HepG2 (cell line): ENCODE data around the gene ACTN4. TPM values are rescaled to one million over a fixed set of nuclear protein-coding genes. Genes with fewer than 3 reads are reported as not detected.

ENCODE experiments used
- ATAD3A ChIP-seq: sonication (generic); formaldehyde crosslinking; IDR thresholded peaks from 2 replicates; pipeline ENCODE4 v1.4.0; 2020; ENCODE audit warnings: missing genetic modification reagents
- CAMTA2 ChIP-seq: sonication (generic); formaldehyde crosslinking; IDR thresholded peaks from 2 replicates; pipeline ENCODE4 v1.4.0; 2020; ENCODE audit warnings: mild to moderate bottlenecking, missing genetic modification reagents, borderline replicate concordance
- HOXA7 ChIP-seq: sonication (generic); formaldehyde crosslinking; IDR thresholded peaks from 2 replicates; pipeline ENCODE4 v1.8.1; 2022; ENCODE audit warnings: mild to moderate bottlenecking, missing genetic modification reagents, moderate library complexity
- JUND ChIP-seq: sonication (generic); formaldehyde crosslinking; IDR thresholded peaks from 2 replicates; pipeline ENCODE4 v1.8.0; 2022; ENCODE audit warnings: mild to moderate bottlenecking, missing genetic modification reagents
- MATR3 ChIP-seq: sonication (generic); formaldehyde crosslinking; IDR thresholded peaks from 2 replicates; pipeline ENCODE4 v1.4.0; 2020; ENCODE audit warnings: missing genetic modification reagents
- MAZ ChIP-seq, 2 experiments: sonication (generic) in 1 of 2; formaldehyde crosslinking in 1 of 2; IDR thresholded peaks; 2 replicates each; pipeline versions ENCODE4 v1.5.0 to v1.6.1; 2012 to 2020; ENCODE audit warnings: low read depth in 2 of 2, mild to moderate bottlenecking in 2 of 2, borderline replicate concordance in 1 of 2, improper control_type of control experiment in 1 of 2, low read length in 1 of 2, missing genetic modification reagents in 1 of 2, moderate library complexity in 1 of 2
- MED1 ChIP-seq: sonication (generic); formaldehyde crosslinking; IDR thresholded peaks from 2 replicates; pipeline ENCODE4 v1.4.0; 2020; ENCODE audit warnings: missing genetic modification reagents
- NBN ChIP-seq: fragments of 450-650 bp; conservative IDR thresholded peaks from 2 replicates; pipeline ENCODE4 v1.6.1; 2017
- NCOA5 ChIP-seq: sonication (generic); formaldehyde crosslinking; IDR thresholded peaks from 2 replicates; pipeline ENCODE4 v1.4.0; 2020; ENCODE audit warnings: missing genetic modification reagents
- NFKBIZ ChIP-seq: IDR thresholded peaks from 2 replicates; pipeline ENCODE4 v1.6.1; 2018; ENCODE audit warnings: missing genetic modification reagents, missing compliant biosample characterization
- RARG ChIP-seq: sonication (generic); formaldehyde crosslinking; IDR thresholded peaks from 2 replicates; pipeline ENCODE4 v1.4.0; 2020; ENCODE audit warnings: low read depth, mild to moderate bottlenecking, missing genetic modification reagents
- ZNF124 ChIP-seq: sonication (generic); formaldehyde crosslinking; IDR thresholded peaks from 2 replicates; pipeline ENCODE4 v1.4.0; 2020; ENCODE audit warnings: missing genetic modification reagents
- ZNF136 ChIP-seq: sonication (generic); formaldehyde crosslinking; IDR thresholded peaks from 2 replicates; pipeline ENCODE4 v1.8.1; 2022; ENCODE audit warnings: low read depth, mild to moderate bottlenecking, moderate library complexity, missing genetic modification reagents
- ZNF335 ChIP-seq: sonication (generic); formaldehyde crosslinking; IDR thresholded peaks from 2 replicates; pipeline ENCODE4 v1.4.0; 2020; ENCODE audit warnings: missing genetic modification reagents
- ZNF724P ChIP-seq: sonication (generic); formaldehyde crosslinking; IDR thresholded peaks from 2 replicates; pipeline ENCODE4 v1.8.0; 2022; ENCODE audit warnings: missing genetic modification reagents, borderline replicate concordance
- ZNF781 ChIP-seq: sonication (generic); formaldehyde crosslinking; IDR thresholded peaks from 2 replicates; pipeline ENCODE4 v1.5.1; 2020; ENCODE audit warnings: borderline replicate concordance, mild to moderate bottlenecking, missing genetic modification reagents; ENCODE audit errors: not compliant biosample characterization
- polyA plus RNA-seq, 8 experiments: library from polyadenylated mRNA; depleted of rRNA in 3 of 8; stranded (reverse) in 7 of 8; unstranded in 1 of 8; fragments of >200 nt; fragmentation: Illumina TruSeq in 4 of 8; extraction: Trizol in 4 of 8; gene quantifications; 2 replicates each; pipeline versions ENCODE4 v1.2.1 to v1.2.3, GENCODE V29; 2011 to 2016; ENCODE audit warnings: low read depth in 4 of 8, missing spikeins in 1 of 8, mixed read lengths in 1 of 8; ENCODE audit not compliant: insufficient read depth in 1 of 8
- total RNA-seq, 5 experiments: library from RNA; depleted of rRNA; stranded (reverse); fragments of >200 nt; fragmentation: Illumina TruSeq; extraction: Trizol; gene quantifications; 2 replicates each; pipeline ENCODE4 v1.2.3, GENCODE V29; 2016; ENCODE audit warnings: low read depth in 1 of 5

The ACTN4 gene
- total and polyA plus RNA-seq, 2 of the 13 experiments (the other 11 are each of a cell fraction or from before 2014, with no cell fraction given): 171 to 192 TPM

GRCh38 chr19:38650911-38651584 lies 3.6 kb downstream of the ACTN4 start (continued):
- no peak for TF ChIP-seq ZNF124 (CRISPR knock-in tag)
- no peak for TF ChIP-seq NBN
- TF ChIP-seq ZNF136 (CRISPR knock-in tag): no peak
- no peak for TF ChIP-seq ZNF724P (CRISPR knock-in tag)
- TF ChIP-seq ATAD3A (CRISPR knock-in tag): no peak
- no peak for TF ChIP-seq RARG
- no peak for TF ChIP-seq CAMTA2 (CRISPR knock-in tag)
- no peak for TF ChIP-seq MED1
- TF ChIP-seq ZNF335 (CRISPR knock-in tag): no peak
- TF ChIP-seq MATR3: no peak
- no peak for TF ChIP-seq JUND
- TF ChIP-seq HOXA7: no peak
- TF ChIP-seq NFKBIZ (CRISPR knock-in tag): no peak
- TF ChIP-seq MAZ (IDR thresholded peaks at IDR 0.05; ENCODE audit: borderline replicate concordance, low read depth, low read length): no peak
- no peak; the same call in 1 of the 2 replicates for TF ChIP-seq MAZ (CRISPR knock-in tag; IDR thresholded peaks at IDR 0.05; ENCODE audit: low read depth)
- no peak for TF ChIP-seq ZNF781
- no peak for TF ChIP-seq NCOA5 (CRISPR knock-in tag)
